ENCODE results near the gene BRME1. TPM values are rescaled to one million over a fixed set of nuclear protein-coding genes. Genes with fewer than 3 reads are reported as not detected.

BRME1 gene
- total RNA-seq, 1 experiment from 2014 or later: 17.4 TPM

GRCh38 chr19:13861714-13862531 lies 44.0 kb downstream of the BRME1 start:
- Histone ChIP-seq H3K36me3 (ENCODE audit: control insufficient read depth, insufficient read depth, low read length) (no peaks in the 10 kb centered on the region), H3K4me1 (peaks cover 21% of the 10 kb centered on the region), H3K4me3 (ENCODE audit: low read depth, low read length) (peak overlapping the region; percentile 33), H3K9me3 (no peaks in the 10 kb centered on the region), H3K27me3 (replicated peaks; ENCODE audit: control insufficient read depth, insufficient read depth, low read length) (no peaks in the 10 kb centered on the region)
- DNase-seq: peak; percentile 90 to 94
- H3K4me1 Mint-ChIP-seq (ENCODE audit: low read depth, unreplicated experiment): peaks cover 24% of the 10 kb centered on the region
- BruUV-seq (replicated peaks): TSS peak; percentile 77
- H3K4me3 Mint-ChIP-seq (ENCODE audit: unreplicated experiment): peak overlapping the region; percentile 83
- TF ChIP-seq CTCF (IDR thresholded peaks at IDR 0.05; ENCODE audit: insufficient read depth in 1 of 2, low read depth in 1 of 2, low read length in 1 of 2, severe bottlenecking in 1 of 2, unreplicated experiment in 1 of 2): peak; percentile 90 to 97
- H3K9me3 Mint-ChIP-seq (ENCODE audit: unreplicated experiment): no peaks in the 10 kb centered on the region
- H3K36me3 Mint-ChIP-seq (ENCODE audit: insufficient read depth, unreplicated experiment): peaks cover 8% of the 10 kb centered on the region
- ChIA-PET POLR2A (interaction anchor here (0.5 to 4.7 kb wide), 11 partner anchors 9 to 275 kb away, joined by 3 to 44 read pairs (median 5); partner anchors contain the start of genes ASF1B, C19orf53 and MRI1), CTCF (interaction anchor here (0.6 to 2.2 kb wide), 27 partner anchors 9 to 640 kb away, joined by 3 to 26 read pairs (median 4); partner anchors contain the start of genes ASF1B, C19orf53 and ZSWIM4)
- peak overlapping the region; percentile 95 for H3K27ac Mint-ChIP-seq (ENCODE audit: unreplicated experiment)
- peaks cover 6% of the 10 kb centered on the region for H3K27me3 Mint-ChIP-seq (ENCODE audit: insufficient read depth, unreplicated experiment)
- intact Hi-C loops (cut with micrococcal nuclease; ENCODE audit: unreplicated experiment): loop anchor here (1.0 kb wide), 2 partner anchors 11 to 77 kb away; no protein-coding TSS in a partner anchor

GRCh38 chr19:13861392-13861713 lies 44.6 kb downstream of the BRME1 start:
- Mint-ChIP-seq H3K9me3 (ENCODE audit: unreplicated experiment) (no peaks in the 10 kb centered on the region), H3K4me3 (ENCODE audit: unreplicated experiment) (peak overlapping the region; percentile 83), H3K4me1 (ENCODE audit: low read depth, unreplicated experiment) (peaks cover 24% of the 10 kb centered on the region), H3K36me3 (ENCODE audit: insufficient read depth, unreplicated experiment) (peaks cover 8% of the 10 kb centered on the region), H3K27me3 (ENCODE audit: insufficient read depth, unreplicated experiment) (peaks cover 1% of the 10 kb centered on the region), H3K27ac (ENCODE audit: unreplicated experiment) (peak overlapping the region; percentile 95)
- POLR2A ChIA-PET: interaction anchor here (0.6 to 4.7 kb wide), 3 partner anchors 9 to 97 kb away, joined by 3 to 44 read pairs (median 15); partner anchors contain the start of gene MRI1
- Histone ChIP-seq H3K36me3 (ENCODE audit: control insufficient read depth, insufficient read depth, low read length) (no peaks in the 10 kb centered on the region), H3K27me3 (replicated peaks; ENCODE audit: control insufficient read depth, insufficient read depth, low read length) (no peaks in the 10 kb centered on the region), H3K4me3 (ENCODE audit: low read depth, low read length) (no peak overlapping the region), H3K9me3 (no peaks in the 10 kb centered on the region), H3K4me1 (peaks cover 20% of the 10 kb centered on the region)
- TF ChIP-seq CTCF (IDR thresholded peaks at IDR 0.05; ENCODE audit: insufficient read depth in 1 of 2, low read depth in 1 of 2, low read length in 1 of 2, severe bottlenecking in 1 of 2, unreplicated experiment in 1 of 2): no peak
- intact Hi-C loops (cut with micrococcal nuclease; ENCODE audit: unreplicated experiment): no loop called here
- CTCF ChIA-PET: interaction anchor here (0.6 to 2.2 kb wide), 6 partner anchors 10 to 186 kb away, joined by 4 to 26 read pairs (median 5); partner anchors contain the start of gene ZSWIM4
- no peak for DNase-seq
- BruUV-seq (replicated peaks): no TSS peak

- Histone ChIP-seq H3K4me1 (peaks cover 17% of the 10 kb centered on the region), H3K27me3 (replicated peaks; ENCODE audit: control insufficient read depth, insufficient read depth, low read length) (no peaks in the 10 kb centered on the region), H3K4me3 (ENCODE audit: low read depth, low read length) (no peak overlapping the region), H3K36me3 (ENCODE audit: control insufficient read depth, insufficient read depth, low read length) (no peaks in the 10 kb centered on the region), H3K9me3 (no peaks in the 10 kb centered on the region)
- DNase-seq: no peak
- Mint-ChIP-seq H3K36me3 (ENCODE audit: insufficient read depth, unreplicated experiment) (peaks cover 8% of the 10 kb centered on the region), H3K9me3 (ENCODE audit: unreplicated experiment) (no peaks in the 10 kb centered on the region), H3K27me3 (ENCODE audit: insufficient read depth, unreplicated experiment) (no peaks in the 10 kb centered on the region), H3K27ac (ENCODE audit: unreplicated experiment) (peak overlapping the region; percentile 95), H3K4me3 (ENCODE audit: unreplicated experiment) (no peak overlapping the region), H3K4me1 (ENCODE audit: low read depth, unreplicated experiment) (peaks cover 24% of the 10 kb centered on the region)
- no TSS peak for BruUV-seq (replicated peaks)
- ChIA-PET CTCF (interaction anchor here (0.6 to 2.2 kb wide), 5 partner anchors 24 to 186 kb away, joined by 4 to 26 read pairs (median 4); no protein-coding TSS in a partner anchor), POLR2A (interaction anchor here (0.6 to 4.7 kb wide), 3 partner anchors 8 to 97 kb away, joined by 3 to 44 read pairs (median 15); partner anchors contain the start of gene MRI1)
- intact Hi-C loops (cut with micrococcal nuclease; ENCODE audit: unreplicated experiment): no loop called here
- no peak for TF ChIP-seq CTCF (IDR thresholded peaks at IDR 0.05; ENCODE audit: insufficient read depth in 1 of 2, low read depth in 1 of 2, low read length in 1 of 2, severe bottlenecking in 1 of 2, unreplicated experiment in 1 of 2)
These were observed 45.1 kb downstream of the BRME1 start for GRCh38 chr19:13860679-13861391.
